SJCRH30 (cell line): ENCODE results near the gene ASCL1. TPM values are rescaled to one million over a fixed set of nuclear protein-coding genes. Genes with fewer than 3 reads are reported as not detected.

ENCODE experiments used
- DNase-seq, 2 experiments: peaks; one replicate each; pipeline ENCODE4 v3.0.0-alpha.2; 2015 to 2020
- H3K27ac ChIP-seq: fragments of 250-450 bp; sonication (Bioruptor Pico); 2 replicates; pipeline ENCODE4 v1.5.1; 2020; ENCODE audit warnings: mild to moderate bottlenecking, moderate library complexity
- H3K27me3 ChIP-seq: fragments of 250-450 bp; sonication (Bioruptor Pico); 2 replicates; pipeline ENCODE4 v1.5.1; 2020; ENCODE audit warnings: mild to moderate bottlenecking, moderate library complexity
- H3K36me3 ChIP-seq: fragments of 250-450 bp; sonication (Bioruptor Pico); 2 replicates; pipeline ENCODE4 v1.5.1; 2020; ENCODE audit warnings: mild to moderate bottlenecking, moderate library complexity
- H3K4me1 ChIP-seq: fragments of 250-450 bp; sonication (Bioruptor Pico); 2 replicates; pipeline ENCODE4 v1.5.1; 2020; ENCODE audit warnings: mild to moderate bottlenecking, moderate library complexity
- H3K4me3 ChIP-seq: fragments of 250-450 bp; sonication (Bioruptor Pico); 2 replicates; pipeline ENCODE4 v1.5.1; 2020; ENCODE audit warnings: mild to moderate bottlenecking, moderate library complexity
- H3K9me3 ChIP-seq: fragments of 250-450 bp; sonication (Bioruptor Pico); replicated peaks from 2 replicates; pipeline ENCODE4 v1.5.1; 2020; ENCODE audit warnings: mild to moderate bottlenecking, moderate library complexity
- total RNA-seq: library from RNA; depleted of rRNA; stranded (reverse); fragments of >200 nt; shearing (Covaris generic); gene quantifications from 2 replicates; pipeline ENCODE4 v1.2.3, GENCODE V29; 2014; rRNA removed

Gene ASCL1
- total RNA-seq = not detected in 2 replicates

DNA sequence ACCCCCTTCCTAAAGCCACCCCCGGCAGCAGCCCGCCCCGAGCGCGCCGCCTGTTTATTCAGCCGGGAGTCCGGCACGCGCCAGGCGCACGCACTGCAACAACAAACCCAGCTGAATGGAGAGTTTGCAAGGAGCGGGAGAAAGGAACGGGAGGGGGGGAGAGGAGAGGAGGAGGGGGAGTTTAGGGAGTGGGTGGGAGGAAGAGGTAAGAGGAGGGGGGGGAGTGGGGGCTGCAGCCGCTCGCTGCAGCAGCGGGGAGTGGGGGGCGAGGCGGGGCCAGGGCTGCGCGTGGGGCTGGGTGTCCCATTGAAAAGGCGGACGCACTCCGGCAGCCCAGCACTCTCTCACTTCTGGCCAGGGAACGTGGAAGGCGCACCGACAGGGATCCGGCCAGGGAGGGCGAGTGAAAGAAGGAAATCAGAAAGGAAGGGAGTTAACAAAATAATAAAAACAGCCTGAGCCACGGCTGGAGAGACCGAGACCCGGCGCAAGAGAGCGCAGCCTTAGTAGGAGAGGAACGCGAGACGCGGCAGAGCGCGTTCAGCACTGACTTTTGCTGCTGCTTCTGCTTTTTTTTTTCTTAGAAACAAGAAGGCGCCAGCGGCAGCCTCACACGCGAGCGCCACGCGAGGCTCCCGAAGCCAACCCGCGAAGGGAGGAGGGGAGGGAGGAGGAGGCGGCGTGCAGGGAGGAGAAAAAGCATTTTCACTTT is at the start of gene ASCL1:
TSS of gene ASCL1 (plus strand) at position 336 of the 712 bp plus-strand sequence. CDS start 571 bp downstream, outside the sequence.
- H3K27ac ChIP-seq = no peak within 1 kb of the TSS
- no peaks in the 10 kb centered on the region for H3K27me3 ChIP-seq
- H3K4me1 ChIP-seq = no peaks in the 10 kb centered on the region
- no peaks in the 10 kb centered on the region for H3K9me3 ChIP-seq
- H3K4me3 ChIP-seq = no peak within 1 kb of the TSS
- H3K36me3 ChIP-seq = no peaks in the 10 kb centered on the region
- no peak for DNase-seq

DNA sequence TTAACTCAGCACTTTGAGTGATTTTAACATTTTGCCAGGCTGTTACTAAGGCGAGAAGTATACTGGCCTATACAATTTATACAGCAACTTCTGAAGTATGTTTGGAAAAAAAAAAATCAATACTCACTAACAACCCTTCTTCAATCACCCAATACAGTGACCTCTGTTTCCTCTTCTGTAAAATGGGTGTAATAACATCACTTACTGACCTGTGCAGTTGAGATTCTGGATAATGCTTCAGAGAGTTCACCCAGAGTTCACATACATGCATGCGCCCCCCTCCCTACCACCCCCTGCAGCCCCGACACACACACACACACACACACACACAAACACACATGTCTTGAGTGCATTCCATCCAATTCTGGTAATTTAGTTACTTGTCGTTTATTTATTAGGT is 49.6 kb upstream of the ASCL1 start:
- no peaks in the 10 kb centered on the region for H3K36me3 ChIP-seq
- H3K4me3 ChIP-seq = no peak overlapping the region
- no peak overlapping the region for H3K27ac ChIP-seq
- no peaks in the 10 kb centered on the region for H3K4me1 ChIP-seq
- H3K27me3 ChIP-seq = no peaks in the 10 kb centered on the region
- H3K9me3 ChIP-seq = no peaks in the 10 kb centered on the region
- DNase-seq = no peak

GRCh38 chr12:102910137-102910536 is 47.3 kb upstream of the ASCL1 start:
- DNase-seq = no peak
- no peaks in the 10 kb centered on the region for H3K27me3 ChIP-seq
- H3K9me3 ChIP-seq = no peaks in the 10 kb centered on the region
- no peaks in the 10 kb centered on the region for H3K4me1 ChIP-seq
- H3K4me3 ChIP-seq = no peak overlapping the region
- H3K36me3 ChIP-seq = no peaks in the 10 kb centered on the region
- no peak overlapping the region for H3K27ac ChIP-seq

- Histone ChIP-seq H3K27ac (no peak overlapping the region), H3K36me3 (no peaks in the 10 kb centered on the region), H3K27me3 (no peaks in the 10 kb centered on the region), H3K4me1 (no peaks in the 10 kb centered on the region), H3K9me3 (no peaks in the 10 kb centered on the region), H3K4me3 (no peak overlapping the region)
- DNase-seq = no peak
Measured at GRCh38 chr12:102910792-102911191, 46.7 kb upstream of the ASCL1 start.

DNA sequence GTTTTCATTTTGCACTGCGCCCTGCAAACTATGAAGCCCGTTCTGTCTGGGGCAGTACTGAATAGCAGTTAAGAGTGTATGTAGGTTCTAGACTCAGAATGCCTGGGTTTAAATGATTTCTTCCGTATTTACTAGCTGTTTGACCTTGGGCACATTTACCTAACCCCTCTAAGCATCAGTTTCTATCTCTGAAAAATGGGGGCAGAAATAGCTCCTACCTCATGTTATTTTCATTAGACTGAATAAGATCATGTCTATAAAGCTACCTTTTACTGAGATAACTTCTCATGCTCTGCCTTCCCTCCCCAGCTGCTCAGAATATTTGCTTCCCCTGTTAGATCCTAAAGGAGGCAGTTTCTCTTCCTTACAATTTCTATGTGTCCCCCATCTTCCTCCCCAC is 46.2 kb upstream of the ASCL1 start:
- no peaks in the 10 kb centered on the region for H3K36me3 ChIP-seq
- H3K27me3 ChIP-seq = no peaks in the 10 kb centered on the region
- no peaks in the 10 kb centered on the region for H3K9me3 ChIP-seq
- no peaks in the 10 kb centered on the region for H3K4me1 ChIP-seq
- DNase-seq = no peak
- no peak overlapping the region for H3K4me3 ChIP-seq
- no peak overlapping the region for H3K27ac ChIP-seq

- no peak overlapping the region for H3K27ac ChIP-seq
- H3K4me3 ChIP-seq = no peak overlapping the region
- no peaks in the 10 kb centered on the region for H3K9me3 ChIP-seq
- no peaks in the 10 kb centered on the region for H3K36me3 ChIP-seq
- no peak for DNase-seq
- H3K4me1 ChIP-seq = no peaks in the 10 kb centered on the region
- H3K27me3 ChIP-seq = no peaks in the 10 kb centered on the region
Measured at GRCh38 chr12:102912258-102912657, 45.2 kb upstream of the ASCL1 start.

DNA sequence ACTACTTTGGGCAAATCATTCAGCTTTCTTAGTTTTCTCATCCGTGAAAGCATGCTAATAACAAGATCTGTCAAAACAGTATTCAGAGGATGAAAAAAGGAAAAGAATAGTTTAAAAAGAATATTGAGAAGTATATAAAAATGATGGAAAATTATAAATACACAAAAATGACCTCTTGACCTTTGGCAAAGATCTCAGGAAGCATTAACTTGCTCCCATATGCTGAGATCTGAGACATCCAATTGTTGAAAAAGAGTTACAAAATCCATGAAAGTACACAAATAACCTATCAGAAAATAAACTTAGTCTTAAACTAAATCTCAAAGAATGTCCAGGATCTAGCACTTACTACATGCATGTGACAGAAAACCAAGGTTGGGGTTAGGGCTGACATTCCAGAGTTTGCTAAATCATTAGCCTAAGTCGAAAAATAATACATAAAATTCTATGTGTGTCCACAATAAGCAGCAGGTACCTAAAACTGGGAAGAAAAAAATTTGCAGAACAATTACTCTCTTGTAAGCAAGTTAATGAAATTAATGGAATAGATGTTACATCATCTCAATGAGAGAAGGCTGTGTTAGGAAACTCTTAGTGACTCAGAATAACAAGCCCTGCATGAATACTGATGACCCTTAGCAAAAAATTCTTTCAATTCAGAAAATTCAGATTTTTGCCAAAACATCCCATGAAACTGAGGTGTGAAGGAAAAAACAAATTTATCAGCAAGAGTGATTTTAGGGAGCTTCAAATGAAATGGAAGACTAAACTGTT is 43.8 kb upstream of the ASCL1 start:
- H3K4me1 ChIP-seq = no peaks in the 10 kb centered on the region
- no peaks in the 10 kb centered on the region for H3K9me3 ChIP-seq
- DNase-seq = no peak
- H3K36me3 ChIP-seq = no peaks in the 10 kb centered on the region
- H3K4me3 ChIP-seq = no peak overlapping the region
- no peaks in the 10 kb centered on the region for H3K27me3 ChIP-seq
- H3K27ac ChIP-seq = no peak overlapping the region

DNA sequence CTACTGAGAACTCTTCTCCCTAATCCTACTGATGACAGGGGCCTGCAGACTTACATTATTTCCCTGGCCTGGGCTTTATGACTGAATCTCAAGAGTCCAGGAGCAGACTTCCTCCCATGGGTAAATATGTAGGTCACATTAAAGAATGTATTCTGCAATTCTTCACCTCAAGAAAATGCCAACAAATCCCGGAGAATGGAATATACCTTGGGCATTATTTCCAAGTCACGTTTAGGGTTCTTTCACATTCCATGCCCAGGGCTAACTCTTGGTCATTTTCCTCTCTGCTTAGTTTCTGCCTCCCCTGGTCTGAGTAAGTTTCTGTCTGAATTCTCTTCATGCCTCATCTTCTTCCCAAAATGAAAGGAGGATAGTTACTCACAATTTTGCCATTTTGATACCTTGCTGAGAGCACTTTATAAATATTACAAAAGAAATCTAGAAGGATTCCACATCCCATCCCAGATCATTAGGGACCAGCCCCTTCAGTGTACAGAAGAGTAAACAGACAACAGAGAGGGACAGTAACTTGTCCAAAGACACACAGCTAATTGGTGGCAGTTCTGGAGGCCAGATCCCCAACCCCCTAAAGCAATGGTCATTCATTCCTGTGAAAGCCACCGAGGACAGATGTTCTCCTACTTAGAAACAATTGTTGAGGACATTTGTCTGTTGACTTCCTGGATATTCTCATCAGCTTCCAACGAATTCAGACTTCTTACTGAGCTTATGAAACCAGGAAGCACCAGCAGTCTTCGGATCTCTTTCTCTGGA is 41.0 kb upstream of the ASCL1 start:
- Histone ChIP-seq H3K27me3 (no peaks in the 10 kb centered on the region), H3K36me3 (no peaks in the 10 kb centered on the region), H3K9me3 (no peaks in the 10 kb centered on the region), H3K27ac (no peak overlapping the region), H3K4me1 (no peaks in the 10 kb centered on the region), H3K4me3 (no peak overlapping the region)
- no peak for DNase-seq

DNA sequence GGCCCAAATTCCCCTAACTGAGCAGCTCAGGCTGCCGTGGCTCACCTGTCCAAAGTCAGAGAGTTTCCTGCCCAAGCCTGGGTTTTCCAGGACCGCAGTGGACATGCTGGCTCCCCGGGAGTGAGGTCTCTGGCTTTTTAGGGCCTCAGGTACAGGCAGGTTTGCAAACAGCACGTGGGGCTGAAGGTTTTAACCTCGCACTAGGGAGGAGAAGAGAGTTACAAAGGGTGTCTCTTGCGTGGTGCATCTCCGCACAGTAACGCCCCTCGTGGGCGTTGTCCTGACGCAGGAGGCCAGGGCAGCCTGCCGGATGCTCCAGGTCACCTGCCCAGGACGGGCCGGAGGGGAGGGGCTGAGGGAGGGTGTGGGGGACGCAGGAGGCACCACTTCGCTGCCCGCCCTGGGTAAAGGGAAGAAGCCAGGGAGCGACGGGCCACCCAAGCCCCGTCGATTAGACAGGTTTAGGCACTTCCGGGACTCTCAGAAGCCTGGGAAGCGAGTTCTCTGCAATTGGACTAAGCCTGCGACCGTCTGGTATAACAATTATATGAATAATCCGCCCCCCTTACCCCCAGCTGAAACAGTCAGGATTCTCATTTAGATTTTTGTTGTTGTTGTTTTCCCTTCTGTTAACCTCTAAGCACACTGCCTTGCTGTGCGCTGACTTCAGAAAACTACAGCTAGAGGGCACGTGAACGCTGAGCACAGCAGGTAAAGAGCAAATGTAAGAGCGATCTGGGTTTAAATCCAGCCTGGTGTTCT is 40.3 kb upstream of the ASCL1 start, which contains the start of gene PAH:
TSS of gene PAH (minus strand) at position 219 of the 762 bp plus-strand sequence. CDS start at position 105, 114 bp downstream.
- H3K4me1 ChIP-seq = no peaks in the 10 kb centered on the region
- no peak within 1 kb of the TSS for H3K27ac ChIP-seq
- no peaks in the 10 kb centered on the region for H3K36me3 ChIP-seq
- DNase-seq = no peak
- no peaks in the 10 kb centered on the region for H3K9me3 ChIP-seq
- H3K27me3 ChIP-seq = no peaks in the 10 kb centered on the region
- no peak within 1 kb of the TSS for H3K4me3 ChIP-seq

DNA sequence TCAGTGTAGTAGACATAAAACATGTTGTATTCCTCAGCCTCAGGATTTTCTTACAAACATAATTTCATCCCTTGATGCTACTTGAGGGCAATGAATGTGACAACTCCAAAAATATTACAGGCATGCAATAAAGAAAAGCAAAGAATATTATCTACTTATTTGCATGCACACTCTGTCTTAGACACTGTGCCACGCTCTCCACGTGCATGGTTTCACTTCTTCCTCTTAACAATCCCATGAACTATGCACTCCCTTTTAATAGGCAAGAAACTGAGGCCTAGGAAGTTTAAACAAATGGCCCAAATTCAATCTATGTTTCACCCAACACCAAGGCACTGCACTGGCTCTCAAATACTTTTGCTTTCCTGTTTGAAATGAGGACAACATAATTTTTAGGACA is 38.6 kb upstream of the ASCL1 start:
- Histone ChIP-seq H3K27ac (no peak overlapping the region), H3K4me3 (no peak overlapping the region), H3K27me3 (no peaks in the 10 kb centered on the region), H3K4me1 (no peaks in the 10 kb centered on the region), H3K9me3 (no peaks in the 10 kb centered on the region), H3K36me3 (no peaks in the 10 kb centered on the region)
- no peak for DNase-seq

DNA sequence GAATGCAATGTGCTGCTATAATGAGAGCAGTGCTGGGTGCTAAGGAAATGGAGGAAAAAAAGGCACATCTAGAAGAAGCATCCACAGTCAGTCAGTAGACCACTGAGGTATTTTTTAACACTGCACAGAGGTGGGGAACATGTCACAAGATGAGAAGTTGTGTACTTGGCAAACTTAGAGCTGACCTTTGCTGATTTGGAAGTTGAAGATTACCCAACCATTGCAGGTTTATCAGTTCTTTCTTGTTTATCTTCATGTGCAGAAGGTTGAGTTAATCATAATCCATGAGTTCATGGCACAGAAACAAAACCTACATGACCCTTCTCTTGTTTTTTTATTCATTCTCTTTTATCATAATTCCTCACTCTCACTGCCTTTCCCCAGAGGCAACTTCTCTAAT is 37.2 kb upstream of the ASCL1 start:
- no peak for DNase-seq
- no peaks in the 10 kb centered on the region for H3K27me3 ChIP-seq
- no peak overlapping the region for H3K27ac ChIP-seq
- H3K4me3 ChIP-seq = no peak overlapping the region
- H3K4me1 ChIP-seq = no peaks in the 10 kb centered on the region
- H3K9me3 ChIP-seq = no peaks in the 10 kb centered on the region
- no peaks in the 10 kb centered on the region for H3K36me3 ChIP-seq

GRCh38 chr12:102921240-102921639 is 36.2 kb upstream of the ASCL1 start:
- no peak overlapping the region for H3K4me3 ChIP-seq
- H3K27me3 ChIP-seq = no peaks in the 10 kb centered on the region
- DNase-seq = no peak
- no peaks in the 10 kb centered on the region for H3K4me1 ChIP-seq
- H3K9me3 ChIP-seq = no peaks in the 10 kb centered on the region
- no peaks in the 10 kb centered on the region for H3K36me3 ChIP-seq
- H3K27ac ChIP-seq = no peak overlapping the region

DNA sequence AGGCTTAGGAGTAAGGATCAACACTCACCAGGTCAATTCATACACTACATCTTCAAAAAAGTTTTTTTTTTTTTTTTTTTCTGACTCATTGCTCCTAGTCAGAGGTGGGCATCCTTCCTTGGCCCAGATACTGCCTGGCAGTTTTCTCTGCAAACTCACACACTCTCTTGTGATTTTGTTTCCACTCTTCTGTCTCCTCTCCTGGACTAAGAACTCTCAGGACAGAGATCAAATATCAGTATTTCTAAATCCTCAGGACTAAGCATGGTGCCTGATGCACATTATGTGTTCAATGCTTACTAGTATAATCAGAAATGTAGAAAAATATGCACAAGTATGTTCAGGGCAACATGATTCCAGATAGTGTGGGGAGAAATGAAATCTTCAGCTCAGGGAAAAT is 30.3 kb upstream of the ASCL1 start:
- H3K36me3 ChIP-seq = no peaks in the 10 kb centered on the region
- no peaks in the 10 kb centered on the region for H3K4me1 ChIP-seq
- DNase-seq = no peak
- no peak overlapping the region for H3K27ac ChIP-seq
- no peaks in the 10 kb centered on the region for H3K9me3 ChIP-seq
- no peak overlapping the region for H3K4me3 ChIP-seq
- no peaks in the 10 kb centered on the region for H3K27me3 ChIP-seq

DNA sequence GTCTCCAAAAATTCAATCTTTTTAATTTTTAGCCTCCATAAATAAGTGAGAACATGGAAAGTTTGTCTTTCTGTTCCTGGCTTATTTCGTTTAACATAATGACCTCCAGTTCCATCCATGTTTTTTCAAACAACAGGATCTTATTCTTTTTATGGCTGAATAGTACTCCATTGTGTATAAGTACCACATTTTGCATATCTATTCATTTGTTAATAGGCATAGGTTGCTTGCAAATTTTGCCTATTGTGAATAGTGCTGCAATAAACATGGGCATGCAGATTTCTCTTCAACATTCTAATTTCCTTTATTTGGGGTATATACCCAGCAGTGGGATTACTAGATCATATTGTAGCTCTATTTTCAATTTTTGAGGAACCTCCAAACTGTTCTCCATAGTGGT is 24.3 kb upstream of the ASCL1 start:
- H3K4me1 ChIP-seq = no peaks in the 10 kb centered on the region
- no peaks in the 10 kb centered on the region for H3K36me3 ChIP-seq
- H3K4me3 ChIP-seq = no peak overlapping the region
- no peaks in the 10 kb centered on the region for H3K27me3 ChIP-seq
- H3K27ac ChIP-seq = no peak overlapping the region
- no peak for DNase-seq
- no peaks in the 10 kb centered on the region for H3K9me3 ChIP-seq
